ENCODE data around the gene VSIG1.
A peak's percentile ranks its signal among the peaks of the same experiment; 100 is the strongest.

Gene VSIG1

DNA sequence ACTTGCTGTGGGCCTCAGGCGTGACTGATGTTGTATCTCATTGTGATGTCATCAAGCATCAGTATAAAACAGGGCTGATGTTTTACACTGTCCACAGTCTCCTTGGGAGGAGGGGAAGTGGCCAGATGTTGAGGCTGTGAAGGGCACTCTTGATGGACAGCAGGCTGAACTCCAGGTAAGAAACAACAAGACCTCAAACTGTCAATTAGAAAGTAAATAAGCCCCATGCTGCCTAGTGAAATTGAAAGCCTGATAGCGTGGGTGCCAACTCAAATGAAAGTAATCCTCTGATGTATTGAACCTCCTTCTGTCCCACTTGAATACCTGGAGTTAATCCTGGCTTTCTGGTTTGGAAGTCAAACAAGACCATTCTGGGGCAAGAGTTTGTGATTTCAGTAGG, 19.7 kb downstream of the VSIG1 start:
- DNase-seq = no peak

DNA sequence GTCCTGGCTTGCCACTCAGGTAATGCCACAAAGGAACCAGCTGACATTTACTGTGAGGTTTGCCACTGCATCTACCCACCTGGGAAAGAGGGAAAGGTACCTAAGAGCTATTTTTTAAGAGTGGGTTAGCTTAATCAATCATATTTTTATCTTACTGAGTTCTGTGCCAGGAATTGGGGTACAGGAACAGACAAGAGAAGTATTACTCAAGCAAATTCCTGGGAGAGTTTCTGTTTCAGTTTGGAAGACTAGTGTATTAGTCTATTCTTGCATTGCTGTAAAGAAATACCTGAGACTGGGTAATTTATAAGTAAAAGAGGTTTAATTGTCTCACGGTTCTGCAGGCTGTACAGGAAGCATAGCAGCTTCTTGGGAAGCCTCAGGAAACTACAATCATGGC, 23.3 kb downstream of the VSIG1 start:
- DNase-seq = no peak

DNA sequence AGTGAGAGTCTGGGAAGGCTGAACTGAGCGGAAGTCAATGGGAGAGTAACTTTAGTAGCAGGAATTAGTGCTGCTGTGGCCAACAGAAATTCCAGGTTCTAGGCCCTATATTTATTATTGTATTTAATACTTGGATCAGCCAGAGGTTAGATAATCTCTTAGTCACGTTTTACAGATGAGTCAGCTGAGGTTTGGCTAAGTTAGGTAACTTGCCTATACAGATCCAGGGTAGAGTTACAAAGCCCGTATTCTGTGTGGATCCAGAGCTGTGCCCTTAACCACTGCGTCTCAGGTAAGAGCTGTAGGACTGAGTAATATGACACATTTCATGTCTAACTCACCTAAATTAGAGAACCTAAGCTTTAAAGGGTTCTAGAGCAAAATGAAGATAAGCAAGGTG, 26.0 kb downstream of the VSIG1 start:
- DNase-seq = no peak

DNA sequence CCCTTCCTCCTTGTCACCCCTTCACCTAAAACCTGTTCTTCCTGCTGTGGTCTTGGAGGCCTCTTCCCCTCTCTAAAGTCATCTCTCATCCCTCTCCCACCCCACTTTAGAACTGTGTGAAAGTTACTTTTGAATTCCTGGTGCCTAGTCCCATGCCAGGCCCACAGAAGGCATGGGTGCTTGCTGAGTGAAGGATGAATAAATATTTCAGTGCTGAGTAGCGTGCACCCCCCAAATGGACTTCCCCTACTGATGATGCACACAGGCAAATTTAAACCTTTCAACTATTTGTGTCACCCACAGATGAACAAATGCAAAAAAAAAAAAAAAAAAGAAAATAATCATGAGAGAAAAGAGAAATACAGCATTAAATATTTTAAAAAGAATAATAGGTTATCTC, 26.7 kb downstream of the VSIG1 start:
- no peak for DNase-seq

DNA sequence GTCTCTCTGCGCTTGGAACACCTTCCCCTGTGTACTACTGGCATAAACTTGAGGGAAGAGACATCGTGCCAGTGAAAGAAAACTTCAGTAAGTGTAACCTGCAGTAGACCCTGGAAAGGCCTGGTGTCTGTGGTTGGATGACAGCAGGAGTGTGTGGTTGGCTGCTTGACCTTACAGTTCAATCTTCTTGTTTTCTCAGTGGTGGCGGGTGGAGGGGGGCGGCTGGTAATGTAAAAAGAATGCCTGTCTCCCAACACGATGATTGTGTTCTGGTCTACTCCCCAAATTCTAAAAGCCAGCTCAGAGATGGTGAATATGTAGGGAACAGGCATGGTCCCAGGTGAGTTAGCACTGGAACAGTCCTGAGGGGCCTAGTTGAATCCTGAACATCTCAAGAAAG, 27.9 kb downstream of the VSIG1 start:
- no peak for DNase-seq

DNA sequence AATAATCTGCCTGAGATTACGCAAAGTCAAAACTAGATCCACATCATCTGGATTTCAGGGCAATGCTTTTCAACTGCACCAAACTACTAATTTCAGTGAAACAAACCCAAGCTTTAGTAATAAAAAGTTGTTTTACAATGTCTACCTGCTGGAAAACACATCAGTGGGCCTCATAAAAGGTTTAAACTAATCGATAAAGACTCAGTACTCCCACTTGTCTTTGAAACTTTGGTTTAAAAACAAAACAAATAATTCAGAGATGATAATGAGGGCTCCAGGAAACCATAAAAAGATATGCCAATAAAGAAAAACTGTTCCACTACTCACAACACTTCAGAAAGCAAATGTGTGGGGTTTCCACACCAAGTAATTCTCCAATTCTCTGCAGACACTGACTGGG, 36.2 kb downstream of the VSIG1 start:
- no peak for DNase-seq

DNA sequence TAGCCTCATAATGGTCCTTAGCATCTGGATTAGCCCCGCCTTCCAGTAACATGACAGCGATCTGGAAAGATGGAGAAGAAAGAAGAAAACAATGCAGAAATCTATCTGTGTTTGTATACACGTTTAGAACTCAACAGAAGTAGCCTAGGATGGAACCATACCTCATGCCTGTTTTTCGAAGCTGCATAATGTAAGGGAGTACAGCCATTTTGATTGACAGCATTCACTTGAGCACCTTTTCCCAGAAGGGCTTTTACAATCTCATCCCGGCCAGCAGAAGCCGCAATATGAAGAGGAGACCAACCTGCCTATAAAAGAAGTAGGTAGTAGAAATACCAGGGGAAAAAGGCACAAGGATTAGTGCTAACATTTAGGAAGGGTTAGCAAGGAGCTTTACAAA, 42.9 kb downstream of the VSIG1 start:
- no peak for DNase-seq

DNA sequence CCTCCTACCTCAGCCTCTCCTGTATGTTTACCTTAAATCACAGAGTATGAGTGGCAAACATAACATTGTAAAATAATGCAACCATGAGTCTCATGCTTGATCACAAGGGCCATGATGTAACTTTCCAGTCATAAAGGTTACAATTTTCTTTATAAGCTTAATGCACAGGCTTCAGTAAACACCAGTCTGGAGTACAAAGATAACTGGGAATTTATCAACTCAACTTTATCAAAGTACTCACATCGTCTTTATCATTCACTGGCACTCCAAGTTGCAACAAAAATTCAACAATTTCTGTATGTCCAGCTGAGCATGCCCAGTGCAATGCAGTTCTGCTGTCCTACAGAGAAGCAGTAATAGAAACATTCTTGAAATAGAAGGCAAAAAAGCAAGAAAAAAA, 43.6 kb downstream of the VSIG1 start:
- DNase-seq = no peak

DNA sequence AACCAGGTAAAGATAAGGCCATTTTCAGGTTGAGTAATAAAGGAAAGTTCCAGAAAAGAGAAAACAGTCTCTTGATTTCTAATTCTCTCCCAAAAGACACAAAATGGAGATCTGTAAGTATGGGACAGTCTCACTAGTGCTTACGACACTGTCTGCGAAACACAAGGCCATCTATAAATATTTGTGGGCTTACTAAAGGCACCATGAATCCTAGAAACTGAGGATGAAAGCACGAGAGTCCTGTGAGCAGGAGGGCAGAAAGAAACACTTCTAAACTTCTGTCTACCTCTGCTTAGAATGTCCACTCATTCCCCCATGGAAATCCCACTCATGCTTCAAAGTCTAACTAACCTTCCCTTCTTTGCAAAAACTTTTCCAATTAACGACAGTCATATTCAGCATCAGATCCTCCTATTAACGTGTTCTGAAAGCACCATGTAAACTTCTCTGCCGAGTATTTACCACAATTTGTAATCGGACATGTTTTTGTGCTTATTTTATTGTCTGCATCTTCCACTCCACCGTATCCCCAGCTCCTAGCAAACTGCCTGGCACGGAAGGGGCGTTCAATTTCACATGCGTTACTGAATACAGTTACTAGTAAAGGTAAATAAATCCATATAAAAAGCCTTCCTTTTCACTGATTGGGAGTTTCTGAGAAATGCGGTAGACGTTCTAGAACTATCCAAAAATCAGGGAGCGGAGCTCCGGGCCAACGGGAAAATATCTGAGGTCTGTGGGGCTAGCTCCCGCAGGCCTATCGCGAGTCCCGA, 45.8 kb downstream of the VSIG1 start:
- peak in 1 of 3 experiments; percentile 66 for DNase-seq

DNA sequence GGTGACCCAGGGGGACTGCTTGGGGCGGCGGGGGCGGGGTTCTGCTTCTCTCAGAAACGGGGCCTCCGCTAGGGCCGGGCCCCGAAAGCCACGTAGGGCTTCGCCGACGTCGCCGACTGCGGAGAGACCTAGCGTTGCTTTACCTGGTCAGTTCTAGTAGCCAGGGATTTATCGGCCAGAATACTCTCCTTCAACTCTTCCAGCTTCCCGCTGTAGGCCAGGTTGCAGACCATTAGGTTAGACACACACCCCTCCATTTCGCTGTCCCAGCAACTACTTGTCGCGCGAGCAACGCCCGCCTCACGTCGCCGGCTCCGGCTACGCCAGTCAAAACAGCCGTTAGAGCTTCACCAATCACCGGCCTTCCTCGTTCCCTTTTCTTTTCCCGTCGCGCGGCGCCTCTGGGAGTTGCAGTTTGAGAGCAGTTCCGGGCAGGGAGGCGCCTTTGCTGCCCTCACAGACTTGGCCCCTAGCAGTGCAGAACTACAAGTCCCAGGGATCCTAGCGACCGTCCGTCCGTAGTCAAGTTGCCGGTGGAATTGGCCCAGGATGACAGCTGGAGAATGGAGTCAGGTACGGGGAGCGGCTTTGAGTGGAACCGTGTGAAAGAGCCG, 46.5 kb downstream of the VSIG1 start, which contains the start of the genes ATG4A and PSMD10:
ATG4A (plus strand) TSS at position 515 of the 614 bp plus-strand sequence; CDS start at position 564, 49 bp downstream.
PSMD10 (minus strand) TSS at position 279 of the 614 bp plus-strand sequence; CDS start at position 257, 22 bp downstream.
- peak; percentile 93 to 97 (median 97) for DNase-seq

DNA sequence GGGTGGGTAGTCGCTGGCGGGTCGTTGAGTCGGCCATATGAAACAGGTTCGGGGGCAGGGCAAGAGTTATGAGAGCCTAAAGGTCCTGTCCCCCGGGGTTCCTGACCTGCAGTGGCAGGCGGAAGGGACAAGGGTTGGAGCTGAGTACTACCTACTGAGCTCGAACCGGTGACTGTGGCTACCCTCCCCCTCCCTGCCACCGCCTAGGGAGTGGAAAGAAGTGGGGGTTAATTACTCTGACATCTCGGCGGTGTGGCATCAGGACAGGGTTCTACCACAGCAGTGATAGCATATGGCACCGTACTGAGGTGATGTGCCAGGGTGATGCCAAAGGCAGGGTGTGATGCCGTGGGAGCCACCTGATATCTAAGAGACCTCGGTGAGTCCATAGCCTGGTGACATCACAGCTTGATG, 47.0 kb downstream of the VSIG1 start:
- peak in 1 of 3 experiments; percentile 40 for DNase-seq

DNA sequence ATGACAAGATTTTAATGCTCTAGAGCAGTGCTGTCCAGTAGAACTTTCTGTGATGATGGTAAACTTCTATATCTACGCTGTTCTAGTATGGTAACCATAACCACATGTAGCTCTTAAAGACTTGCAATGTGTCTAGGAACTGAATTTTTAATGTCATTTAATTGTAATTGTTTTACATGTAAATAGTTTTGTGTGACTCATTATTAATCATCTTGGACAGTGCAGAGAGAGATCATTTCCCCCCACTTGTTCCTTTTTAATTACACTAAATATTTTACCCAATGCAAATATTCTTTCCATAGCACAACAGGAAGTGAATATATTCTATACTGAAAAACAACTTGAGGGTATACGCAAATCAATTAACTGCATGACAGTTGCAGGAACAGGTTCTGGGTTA, 52.5 kb downstream of the VSIG1 start:
- no peak for DNase-seq

DNA sequence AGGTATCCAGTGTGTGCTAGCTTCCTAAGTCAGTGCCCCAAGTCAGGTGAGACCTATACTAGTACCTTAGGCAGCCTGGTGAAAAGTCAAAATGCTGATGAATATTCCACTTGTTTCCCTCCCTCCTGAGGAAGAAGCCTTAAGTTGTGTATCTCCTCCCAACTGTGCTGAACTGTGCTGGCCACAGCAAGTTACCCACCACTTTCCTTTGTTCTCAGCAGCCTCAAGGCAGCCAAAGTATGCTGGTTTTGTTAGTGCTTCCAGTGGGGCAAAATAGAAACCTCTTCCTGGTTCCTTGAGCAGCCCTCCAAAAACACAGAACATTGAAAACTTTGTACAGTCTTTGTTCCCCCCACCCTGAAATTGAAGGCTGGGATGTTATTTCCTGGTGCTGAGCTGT, 60.6 kb downstream of the VSIG1 start:
- DNase-seq = no peak

DNA sequence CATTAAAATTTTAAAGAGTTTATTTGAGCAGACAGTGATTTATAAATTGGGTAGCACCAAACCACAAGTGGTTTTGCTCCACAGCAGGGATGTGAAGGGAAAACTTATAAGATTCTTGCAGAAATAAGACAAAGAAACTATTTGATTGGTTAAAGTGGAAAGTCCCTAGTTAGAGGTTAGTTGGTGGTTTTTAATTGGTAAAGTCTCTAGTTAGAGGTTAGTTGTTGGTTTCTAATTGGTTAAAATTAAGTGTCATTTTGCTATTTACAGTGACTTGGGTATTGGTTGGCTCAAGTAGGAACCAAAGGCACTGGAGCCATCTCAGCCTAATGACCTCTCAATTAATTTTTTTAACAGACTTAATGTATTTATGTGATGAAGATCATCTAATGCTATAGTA, 69.7 kb downstream of the VSIG1 start:
- no peak for DNase-seq

DNA sequence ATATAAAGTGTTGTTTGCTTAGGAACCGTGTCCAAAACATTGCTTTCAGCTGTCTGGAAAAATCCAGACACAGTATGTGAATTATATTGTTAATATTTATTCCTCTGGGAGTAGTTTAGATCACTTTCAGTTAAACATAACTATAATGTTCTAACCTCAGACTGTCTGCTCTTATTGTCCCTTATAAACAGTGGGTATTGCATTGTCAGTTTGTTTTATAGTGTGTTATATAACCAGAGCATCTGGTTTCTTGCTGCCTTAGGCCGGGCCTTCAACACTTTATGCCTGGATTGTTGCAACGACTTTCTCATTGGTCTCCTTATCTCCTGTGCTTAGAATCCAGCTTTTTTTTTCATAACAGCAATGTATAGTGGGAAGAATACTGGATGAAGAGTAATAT, 73.1 kb downstream of the VSIG1 start:
- DNase-seq = no peak

DNA sequence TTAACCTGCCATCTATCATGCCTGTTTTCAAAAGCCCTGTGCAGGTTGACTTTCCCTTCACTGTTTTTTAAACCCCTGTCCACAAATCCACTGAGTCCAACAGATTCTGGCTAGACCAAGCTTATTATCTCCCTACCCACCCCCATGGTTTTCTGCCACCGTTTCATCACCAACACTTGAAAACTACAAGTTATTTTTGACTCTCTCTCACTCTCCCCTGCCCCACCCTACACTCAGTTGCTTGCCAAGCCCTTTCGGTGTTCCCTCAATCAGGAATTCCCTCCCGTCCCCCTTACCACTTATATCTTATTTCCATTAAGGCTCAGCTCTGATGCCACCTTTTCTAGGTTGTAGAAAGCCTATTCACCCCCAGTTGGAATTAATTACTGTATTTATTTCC, 76.4 kb downstream of the VSIG1 start:
- DNase-seq = no peak

DNA sequence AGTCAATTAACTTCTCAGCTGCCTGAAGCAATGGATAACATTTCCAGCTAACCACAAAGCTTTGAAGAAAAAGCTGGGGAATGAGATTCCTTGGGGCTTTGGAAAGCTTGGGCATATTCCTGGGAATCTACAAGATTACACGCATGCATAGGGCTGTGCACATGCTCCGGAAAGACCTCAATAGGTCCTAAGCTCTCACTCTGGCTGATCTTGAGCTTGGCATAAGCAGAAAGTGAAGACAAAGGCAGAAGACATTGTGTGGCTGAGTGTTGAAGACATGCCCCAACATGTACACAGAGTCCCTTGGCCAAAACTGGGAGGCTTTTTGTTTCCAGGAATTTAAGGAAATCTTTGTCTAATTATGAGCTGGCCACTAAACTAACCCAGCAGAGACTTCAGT, 77.9 kb downstream of the VSIG1 start:
- no peak for DNase-seq

DNA sequence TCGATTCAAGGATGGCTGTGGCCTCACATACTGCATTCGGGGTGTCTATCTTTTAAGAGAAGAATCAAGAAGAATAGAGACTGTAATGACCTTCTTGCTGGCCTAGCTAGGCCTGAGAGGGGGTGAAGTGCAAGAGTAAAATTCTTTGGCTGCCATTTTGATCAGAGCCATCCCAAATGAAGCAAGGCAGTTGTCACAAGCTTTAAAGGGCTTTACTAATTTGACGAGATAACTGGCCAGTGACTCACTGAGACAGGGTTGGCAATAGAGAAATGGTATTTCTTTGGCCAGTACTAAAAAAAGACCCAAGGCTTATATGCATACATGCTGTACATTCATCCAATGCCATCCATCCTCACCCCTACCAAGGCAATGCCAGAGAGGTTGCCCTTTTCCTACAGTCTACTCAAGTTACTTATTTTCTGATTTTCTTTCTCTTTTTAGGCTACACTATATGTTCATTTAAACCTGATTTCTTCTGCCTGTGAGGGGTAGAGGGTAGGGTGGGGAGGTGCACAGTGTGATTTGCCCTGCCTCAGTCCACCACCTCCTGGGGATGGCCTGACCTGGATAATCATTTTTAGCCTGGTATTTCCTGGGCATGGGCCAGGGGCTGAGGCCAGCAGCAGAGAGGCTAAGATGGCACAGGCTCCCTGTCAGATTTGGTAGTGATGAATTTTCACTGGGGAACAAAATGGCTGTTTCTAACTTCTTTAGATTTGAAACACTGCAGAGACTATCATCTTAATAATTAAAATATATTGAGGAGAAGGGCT, 78.9 kb downstream of the VSIG1 start:
- DNase-seq = no peak

DNA sequence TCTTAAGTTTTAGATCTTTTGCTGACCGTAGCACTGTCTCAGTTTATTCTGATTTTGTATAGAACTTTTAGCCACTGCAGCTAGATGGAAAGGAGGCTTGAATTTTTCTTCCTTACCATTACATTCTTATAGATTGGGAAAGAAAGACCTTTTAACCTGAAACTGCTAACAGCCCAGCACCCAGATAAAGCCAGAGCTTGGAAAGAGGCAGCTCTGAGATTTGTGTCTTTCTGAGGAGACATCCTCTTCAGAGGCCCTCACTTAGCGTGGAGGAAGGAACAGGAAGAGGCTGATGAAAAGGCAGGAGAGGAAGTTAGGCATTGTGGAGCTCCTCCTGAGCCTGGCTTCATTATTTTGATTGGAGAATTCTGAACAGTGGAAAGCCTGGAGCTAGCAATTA, 81.8 kb downstream of the VSIG1 start:
- DNase-seq = no peak

DNA sequence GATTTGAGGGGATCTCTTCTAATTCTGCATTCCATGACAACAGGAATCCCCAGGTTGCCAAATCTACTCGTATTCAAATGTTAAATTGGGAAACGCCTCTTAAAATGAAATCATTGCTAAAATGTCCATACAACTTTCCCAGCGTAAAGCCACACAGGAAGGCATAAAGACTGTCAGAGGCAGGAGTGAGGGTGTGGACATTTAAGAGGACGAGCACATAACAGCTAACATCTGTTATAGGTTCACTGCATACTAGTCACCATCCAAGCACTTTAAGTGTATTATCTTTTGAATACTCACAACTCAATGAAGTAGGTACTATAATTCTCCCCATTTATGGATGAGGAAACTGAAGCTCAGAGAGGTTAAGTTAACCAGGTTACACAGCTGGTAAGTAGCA, 82.3 kb downstream of the VSIG1 start:
- DNase-seq = no peak
